Spleen (tissue), 7 donors: ENCODE results near the gene GPR176.

Experiments used
- CTCF ChIP-seq, 11 experiments: fragments of 200-600 bp in 7 of 11; fragments of 450-650 bp in 4 of 11; sonication (generic) in 4 of 11; IDR thresholded peaks in 8 of 11; conservative IDR thresholded peaks in 3 of 11; 1 replicate in 7 of 11; 2 replicates in 4 of 11; pipeline versions ENCODE4 v1.4.0 to v1.8.0; 2016 to 2021; ENCODE audit warnings: antibody characterized with exemption in 11 of 11, inconsistent platforms in 4 of 11, mild to moderate bottlenecking in 1 of 11
- POLR2A ChIP-seq, 3 donors: fragments of 450-650 bp; IDR thresholded peaks; one replicate each; pipeline ENCODE4 v1.5.1; 2017; ENCODE audit warnings: antibody characterized with exemption in 3 of 3, mild to moderate bottlenecking in 1 of 3
- POLR2AphosphoS5 ChIP-seq, 3 donors: sonication (generic); formaldehyde crosslinking; IDR thresholded peaks; one replicate each; pipeline ENCODE4 v1.5.1; 2017; ENCODE audit warnings: antibody characterized with exemption in 3 of 3
- donor health status: DM: no; HTN: no; CAD: no; lungs with moderate emphysema.
- donor health status: DM: no; HTN: no; CAD: no.
- donor health status: DM: no; HTN: no; CAD: no.

DNA sequence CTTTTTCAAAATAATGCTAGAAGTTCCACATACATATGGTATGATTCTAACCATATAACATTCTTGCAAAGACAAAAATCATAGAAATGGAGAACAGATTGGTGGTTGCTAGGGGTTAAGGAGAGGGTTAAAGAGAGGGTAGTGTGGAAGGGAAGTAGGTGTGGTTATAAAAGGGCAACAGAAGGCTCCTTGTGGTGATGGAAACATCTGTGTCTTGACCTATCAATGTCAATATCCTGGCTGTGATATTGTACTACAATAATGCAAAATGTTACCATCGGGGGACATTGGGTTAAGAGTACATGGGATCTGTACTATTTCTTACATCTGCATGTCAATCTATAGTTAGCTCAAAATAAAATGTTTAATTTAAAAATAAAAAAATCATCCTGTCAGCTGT is 69.6 kb downstream of the GPR176 start:
- TF ChIP-seq POLR2A (IDR thresholded peaks at IDR 0.05) (no peak), CTCF (IDR thresholded peaks at IDR 0.05 in 8 of 11, conservative IDR thresholded peaks at IDR 0.05 in 3 of 11) (no peak), POLR2AphosphoS5 (IDR thresholded peaks at IDR 0.05) (no peak)
